T47D (cell line): ENCODE data around the gene FLYWCH1.

Source experiments
- DNase-seq, 2 experiments: peaks; one replicate each; pipeline versions ENCODE4 v3.0.0 to v3.0.0-alpha.2; 2011 to 2012; ENCODE audit warnings: low read depth in 1 of 2, low spot score in 1 of 2
- JUND ChIP-seq: IDR thresholded peaks from 2 replicates; pipeline ENCODE4 v1.6.1; 2012; ENCODE audit warnings: low read depth
- in situ Hi-C: cut with HindIII; loops from 2 replicates; pipeline ENCODE4 v1.10.0; 2016; ENCODE audit warnings: low sequenced_read_pairs, low pct_unique_long_range_greater_than_20kb

The FLYWCH1 gene

GRCh38 chr16:2882650-2883457 is 28.9 kb upstream of the FLYWCH1 start, which contains the start of gene FLYWCH2:
Gene FLYWCH2, plus strand, starts transcription at chr16:2883215. Its CDS starts 13,235 bp downstream, at chr16:2896450.
- no peak for TF ChIP-seq JUND
- DNase-seq: peak; percentile 89 to 99
- in situ Hi-C loops: no loop called here

- TF ChIP-seq JUND: no peak
- DNase-seq: no peak
- in situ Hi-C loops: no loop called here
These were observed 28.2 kb upstream of the FLYWCH1 start for GRCh38 chr16:2883458-2883908.

DNA sequence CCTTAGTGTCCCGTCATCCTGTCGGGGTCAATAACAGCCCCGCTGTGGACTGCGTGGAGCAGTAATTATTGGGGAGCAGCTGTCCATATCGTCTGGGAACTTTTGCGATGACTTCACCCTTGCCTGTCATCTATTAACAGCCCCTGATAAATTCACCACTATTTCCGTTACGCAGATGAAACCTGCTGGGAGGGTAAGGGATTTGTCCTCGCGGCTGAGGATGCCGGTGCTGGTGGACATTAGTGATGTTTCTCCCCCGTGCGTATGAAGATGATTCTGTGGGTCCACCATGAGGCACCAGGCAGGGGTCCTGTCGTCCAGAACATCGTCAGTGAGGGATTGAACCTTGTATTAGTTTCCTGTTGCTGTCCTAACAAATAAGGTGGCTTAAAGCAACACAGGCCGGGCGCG is 27.7 kb upstream of the FLYWCH1 start:
- no peak for TF ChIP-seq JUND
- in situ Hi-C loops: no loop called here
- no peak for DNase-seq

DNA sequence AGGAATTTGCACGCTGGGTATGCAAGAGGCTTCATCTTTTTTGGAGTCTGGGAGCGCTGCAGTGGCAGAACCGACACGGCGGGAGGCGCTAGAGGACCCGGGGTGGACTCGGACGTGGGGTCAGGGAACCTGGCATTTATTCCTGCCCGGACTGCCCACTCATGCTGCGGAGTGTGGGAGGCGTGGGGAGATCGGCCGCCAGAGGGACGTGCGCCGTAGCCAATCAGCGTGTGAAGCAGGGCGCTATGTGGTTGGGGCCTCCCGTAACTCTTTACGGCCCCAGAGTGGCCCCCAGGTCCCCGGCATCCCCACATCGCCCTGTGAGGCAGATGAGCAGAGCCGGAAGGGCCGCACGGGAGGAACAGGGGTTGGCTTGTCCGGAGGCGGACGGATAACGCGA is 17.5 kb upstream of the FLYWCH1 start:
- in situ Hi-C loops: no loop called here
- DNase-seq: no peak
- TF ChIP-seq JUND: no peak

GRCh38 chr16:2895813-2896212 is 15.9 kb upstream of the FLYWCH1 start:
- DNase-seq: no peak
- in situ Hi-C loops: no loop called here
- TF ChIP-seq JUND: no peak

DNA sequence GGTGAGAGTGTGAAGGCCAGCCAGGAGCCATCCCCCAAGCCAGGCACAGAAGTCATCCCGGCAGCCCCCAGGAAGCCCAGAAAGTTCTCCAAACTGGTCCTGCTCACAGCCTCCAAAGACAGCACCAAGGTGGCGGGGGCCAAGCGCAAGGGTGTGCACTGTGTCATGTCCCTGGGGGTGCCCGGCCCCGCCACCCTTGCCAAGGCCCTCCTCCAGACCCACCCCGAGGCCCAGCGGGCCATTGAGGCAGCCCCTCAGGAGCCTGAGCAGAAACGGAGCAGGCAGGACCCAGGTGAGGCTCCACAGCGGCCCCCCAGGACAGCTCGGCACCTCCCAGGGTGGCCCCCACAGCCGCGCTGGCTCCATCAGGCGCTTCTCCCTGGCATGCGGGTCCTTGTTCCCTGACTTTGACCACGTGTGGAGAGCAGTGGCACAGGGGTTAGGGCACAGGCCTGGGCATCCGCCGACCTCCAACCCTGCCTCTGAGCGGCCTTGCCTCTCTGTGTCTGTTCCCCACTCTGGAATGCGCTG is 15.2 kb upstream of the FLYWCH1 start:
- TF ChIP-seq JUND: no peak
- DNase-seq: no peak
- in situ Hi-C loops: no loop called here

DNA sequence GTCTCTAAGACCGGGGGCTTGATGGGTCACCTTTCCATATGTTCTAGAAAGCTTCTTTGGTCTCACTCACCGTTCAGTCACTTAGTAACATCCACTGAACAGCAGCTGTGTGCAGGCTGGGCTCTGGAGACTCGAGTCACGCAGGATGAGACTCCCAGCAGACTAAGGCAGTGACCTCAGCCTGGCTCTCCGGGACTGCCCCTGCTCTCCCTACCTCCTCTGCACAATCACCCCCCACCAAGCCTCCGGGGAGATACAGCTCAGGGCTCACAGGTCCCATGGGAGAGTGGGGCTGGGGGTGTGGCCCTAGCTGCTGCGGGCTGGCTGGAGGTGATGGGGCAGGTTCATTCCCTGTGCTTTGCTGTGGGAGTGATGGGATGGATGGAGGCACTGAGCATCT is 14.6 kb upstream of the FLYWCH1 start:
- no peak for DNase-seq
- TF ChIP-seq JUND: no peak
- in situ Hi-C loops: no loop called here

GRCh38 chr16:2898831-2899563 is 12.7 kb upstream of the FLYWCH1 start:
- no peak for TF ChIP-seq JUND
- no peak for DNase-seq
- in situ Hi-C loops: no loop called here

DNA sequence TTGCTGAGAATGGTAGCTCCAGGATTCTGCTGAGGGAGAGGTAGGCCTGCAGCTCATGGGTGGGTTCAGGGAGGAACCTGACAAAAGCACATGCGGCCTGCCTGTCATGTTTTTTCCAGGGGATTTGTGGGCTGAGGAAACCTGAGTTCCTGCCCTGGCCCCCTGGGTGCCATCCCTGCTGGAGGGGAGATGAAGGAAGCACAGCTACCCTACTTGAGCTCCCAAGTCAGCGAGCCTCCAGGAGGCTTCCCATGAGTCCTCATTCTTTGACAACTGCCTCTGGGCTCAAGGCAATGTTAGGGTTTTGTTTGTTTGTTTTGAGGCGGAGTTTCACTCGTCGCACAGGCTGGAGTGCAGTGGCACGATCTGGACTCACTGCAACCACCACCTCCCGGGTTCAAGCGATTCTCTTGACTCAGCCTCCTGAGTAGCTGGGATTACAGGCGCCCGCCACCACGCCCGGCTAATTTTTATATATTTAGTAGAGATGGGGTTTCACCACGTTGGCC is 12.1 kb upstream of the FLYWCH1 start:
- no peak for TF ChIP-seq JUND
- peak in 1 of 2 experiments; percentile 71 for DNase-seq
- in situ Hi-C loops: no loop called here

GRCh38 chr16:2900526-2901075 is 11.1 kb upstream of the FLYWCH1 start:
- in situ Hi-C loops: no loop called here
- no peak for DNase-seq
- no peak for TF ChIP-seq JUND

GRCh38 chr16:2902337-2903130 is 9.2 kb upstream of the FLYWCH1 start:
- in situ Hi-C loops: no loop called here
- no peak for TF ChIP-seq JUND
- DNase-seq: no peak
